Activated CD4-positive, alpha-beta T cell treated with anti-CD3 and anti-CD28 coated beads for 24 hours (primary cell): Measurements from ENCODE around the gene MAFG.

Experiments
- DNase-seq, 2 donors: peaks; one replicate each; pipeline ENCODE4 v3.0.0-alpha.2; 2020; ENCODE audit warnings: low read depth in 2 of 2

Gene MAFG

GRCh38 chr17:81927653-81928543, at the start of gene MAFG:
Gene MAFG, minus strand, starts transcription at chr17:81927735. Its CDS starts 4,550 bp downstream, at chr17:81923185.
- DNase-seq: peak; percentile 77 to 86

- DNase-seq: peak in 1 of 2 donors; percentile 22
Measured at GRCh38 chr17:81976332-81977210, 49.0 kb upstream of the MAFG start.

- DNase-seq: no peak
Measured at GRCh38 chr17:81973432-81973831, 45.9 kb upstream of the MAFG start.

GRCh38 chr17:81968850-81969812, 41.6 kb upstream of the MAFG start:
- DNase-seq: no peak

- no peak for DNase-seq
Measured at GRCh38 chr17:81968396-81968745, 40.8 kb upstream of the MAFG start.

GRCh38 chr17:81967533-81968395, 40.2 kb upstream of the MAFG start:
- peak; percentile 76 to 83 for DNase-seq

GRCh38 chr17:81967244-81967532, 39.7 kb upstream of the MAFG start:
- DNase-seq: no peak

GRCh38 chr17:81966343-81967243, 39.1 kb upstream of the MAFG start:
- no peak for DNase-seq

GRCh38 chr17:81964081-81964849, 36.7 kb upstream of the MAFG start:
- DNase-seq: no peak

- no peak for DNase-seq
Measured at GRCh38 chr17:81962499-81963441, 35.2 kb upstream of the MAFG start.

- DNase-seq: no peak
Measured at GRCh38 chr17:81961521-81962498, 34.3 kb upstream of the MAFG start.

GRCh38 chr17:81961087-81961511, 33.6 kb upstream of the MAFG start, which contains the start of gene NOTUM:
Gene NOTUM, minus strand, starts transcription at chr17:81961187. Its CDS starts 278 bp downstream, at chr17:81960909.
- no peak for DNase-seq

- DNase-seq: no peak
Measured at GRCh38 chr17:81960130-81960958, 32.8 kb upstream of the MAFG start.

- DNase-seq: peak; percentile 57 to 76
Measured at GRCh38 chr17:81959362-81960129, 32.0 kb upstream of the MAFG start.
